Measurements from ENCODE around the gene GNAI3.

The GNAI3 gene

GRCh38 chr1:109543988-109544735 is 4.3 kb upstream of the GNAI3 start:
- no peak for DNase-seq (ENCODE audit: low read depth in 3 of 3, low spot score in 1 of 3)

GRCh38 chr1:109546311-109547109 is 1.9 kb upstream of the GNAI3 start:
- DNase-seq (ENCODE audit: low read depth in 3 of 3, low spot score in 1 of 3): peak; percentile 65 to 75 (median 74)

- DNase-seq (ENCODE audit: low read depth in 3 of 3, low spot score in 1 of 3): no peak
These were observed 723 bp upstream of the GNAI3 start for GRCh38 chr1:109547463-109548320.

GRCh38 chr1:109556563-109556962 is 8.1 kb downstream of the GNAI3 start:
- DNase-seq (ENCODE audit: low read depth in 3 of 3, low spot score in 1 of 3): no peak

- DNase-seq (ENCODE audit: low read depth in 3 of 3, low spot score in 1 of 3): no peak
These were observed 9.1 kb downstream of the GNAI3 start for GRCh38 chr1:109557520-109557919.

GRCh38 chr1:109559995-109560394 is 11.6 kb downstream of the GNAI3 start:
- no peak for DNase-seq (ENCODE audit: low read depth in 3 of 3, low spot score in 1 of 3)

- no peak for DNase-seq (ENCODE audit: low read depth in 3 of 3, low spot score in 1 of 3)
These were observed 15.9 kb downstream of the GNAI3 start for GRCh38 chr1:109564194-109564878.

- DNase-seq (ENCODE audit: low read depth in 3 of 3, low spot score in 1 of 3): no peak
These were observed 16.8 kb downstream of the GNAI3 start for GRCh38 chr1:109565241-109565640.

- DNase-seq (ENCODE audit: low read depth in 3 of 3, low spot score in 1 of 3): no peak
These were observed 18.6 kb downstream of the GNAI3 start for GRCh38 chr1:109566982-109567381.

GRCh38 chr1:109567877-109568672 is 19.7 kb downstream of the GNAI3 start:
- no peak for DNase-seq (ENCODE audit: low read depth in 3 of 3, low spot score in 1 of 3)

- no peak for DNase-seq (ENCODE audit: low read depth in 3 of 3, low spot score in 1 of 3)
These were observed 20.9 kb downstream of the GNAI3 start for GRCh38 chr1:109569323-109569722.

- DNase-seq (ENCODE audit: low read depth in 3 of 3, low spot score in 1 of 3): no peak
These were observed 22.0 kb downstream of the GNAI3 start for GRCh38 chr1:109570414-109570813.

GRCh38 chr1:109573785-109574184 is 25.4 kb downstream of the GNAI3 start:
- no peak for DNase-seq (ENCODE audit: low read depth in 3 of 3, low spot score in 1 of 3)

GRCh38 chr1:109578947-109579443 is 30.6 kb downstream of the GNAI3 start:
- no peak for DNase-seq (ENCODE audit: low read depth in 3 of 3, low spot score in 1 of 3)

GRCh38 chr1:109579491-109579890 is 31.1 kb downstream of the GNAI3 start:
- DNase-seq (ENCODE audit: low read depth in 3 of 3, low spot score in 1 of 3): no peak

- DNase-seq (ENCODE audit: low read depth in 3 of 3, low spot score in 1 of 3): no peak
These were observed 33.6 kb downstream of the GNAI3 start for GRCh38 chr1:109582021-109582420.

- no peak for DNase-seq (ENCODE audit: low read depth in 3 of 3, low spot score in 1 of 3)
These were observed 36.4 kb downstream of the GNAI3 start for GRCh38 chr1:109584766-109585165.

GRCh38 chr1:109586055-109586454 is 37.6 kb downstream of the GNAI3 start:
- no peak for DNase-seq (ENCODE audit: low read depth in 3 of 3, low spot score in 1 of 3)

- DNase-seq (ENCODE audit: low read depth in 3 of 3, low spot score in 1 of 3): no peak
These were observed 40.8 kb downstream of the GNAI3 start for GRCh38 chr1:109589177-109589576.

GRCh38 chr1:109589679-109590078 is 41.3 kb downstream of the GNAI3 start:
- no peak for DNase-seq (ENCODE audit: low read depth in 3 of 3, low spot score in 1 of 3)

Measured in stimulated activated CD4-positive, alpha-beta T cell treated with anti-CD3 and anti-CD28 coated beads, TNF-alpha, amount 100 ng/mL, for 1 hour (primary cell).